Posterior vena cava (tissue), 2 donors: Measurements from ENCODE around the gene DNAJC5G. TPM values are rescaled to one million over a fixed set of nuclear protein-coding genes. Genes with fewer than 3 reads are reported as not detected.

Source experiments
- DNase-seq: peaks from one replicate; pipeline ENCODE4 v3.0.0-alpha.2; 2020; ENCODE audit warnings: low spot score
- intact Hi-C, 2 donors: fragments of 100-400 bp; cut with DNase I; formaldehyde crosslinking; loops; one replicate each; pipeline versions ENCODE4 v1.14.1 to v1.14.2; 2022 to 2023
- total RNA-seq, 2 donors: library from RNA; stranded (reverse); fragmentation: NEBNext Ultra II Directional; extraction: Animal tissue kit (Norgen Biotek cat#: 25700); gene quantifications; one replicate each; pipeline ENCODE4 v1.2.1, GENCODE V29; 2021
- donor health status: DM: yes; HTN: yes; CAD: no.
- donor health status: DM: yes; HTN: yes; CAD: no.

DNAJC5G gene
- total RNA-seq, 2 donors from 2014 or later = 0.19 to 1.0 TPM

DNA sequence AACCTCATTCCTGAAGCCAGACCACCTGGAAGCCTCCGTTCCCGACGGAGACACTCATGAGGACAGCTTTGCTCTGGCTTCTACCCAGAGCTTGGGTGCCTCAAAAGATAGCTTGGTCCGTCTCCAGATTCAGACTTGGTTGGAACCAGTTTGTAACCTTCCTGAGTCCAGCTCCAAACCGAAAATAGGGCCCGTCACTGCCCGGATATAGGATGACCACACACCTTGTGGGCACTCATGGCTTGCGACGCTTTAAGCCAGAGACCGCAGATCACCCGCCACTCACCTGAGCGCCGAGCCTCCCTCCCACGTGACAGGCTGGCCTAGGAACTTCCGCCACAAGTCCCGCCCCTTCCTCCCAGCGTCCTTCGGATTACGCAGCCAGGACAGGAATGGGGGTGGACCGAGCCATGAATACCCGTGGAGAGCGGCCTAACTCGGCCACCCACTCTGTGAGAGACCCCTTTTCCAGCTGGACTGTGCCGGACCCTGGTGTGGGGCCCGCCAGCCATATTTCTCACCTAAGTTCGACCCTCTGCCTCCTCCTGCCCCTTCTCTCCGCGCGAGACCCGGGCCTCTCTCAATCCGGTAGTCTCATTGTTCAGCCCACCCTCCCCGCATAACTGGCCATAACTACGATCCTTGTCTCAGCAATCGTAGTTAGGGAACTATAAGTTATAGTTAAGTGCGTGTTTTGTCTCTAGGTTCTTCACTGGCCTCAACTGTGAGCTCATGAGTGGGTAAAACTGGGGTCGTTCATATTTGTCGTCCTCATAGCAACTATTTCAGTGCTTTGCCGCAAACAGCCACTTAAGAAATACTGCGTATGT is 47.7 kb downstream of the DNAJC5G start, which contains the start of gene MPV17:
Gene MPV17 (minus strand): TSS at position 332 of the 830 bp plus-strand sequence. CDS start 580 bp downstream, outside the sequence.
- intact Hi-C loops = no loop called here
- DNase-seq = peak; percentile 97

GRCh38 chr2:27323596-27324285 is 48.5 kb downstream of the DNAJC5G start:
- intact Hi-C loops = no loop called here
- no peak for DNase-seq

DNA sequence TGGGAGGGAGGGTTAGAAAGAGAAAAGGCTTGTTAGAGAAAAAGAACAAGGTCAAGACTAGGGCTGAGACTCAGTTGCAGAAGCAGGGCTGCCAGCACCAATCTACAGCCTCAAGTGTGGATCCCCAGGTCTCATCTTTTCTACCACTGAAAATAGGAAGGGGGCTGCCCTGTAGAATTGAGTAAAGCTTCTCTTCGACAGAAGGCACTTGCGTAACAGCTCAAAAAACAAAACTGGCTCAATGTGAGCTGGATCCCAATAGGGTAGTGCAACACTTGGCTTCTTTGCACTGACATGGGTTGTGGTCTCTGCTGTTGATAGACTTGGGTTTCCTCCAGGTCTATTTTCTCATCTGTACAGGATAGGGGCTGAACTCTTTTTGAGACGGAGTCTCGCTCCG is 49.5 kb downstream of the DNAJC5G start:
- intact Hi-C loops = no loop called here
- DNase-seq = no peak

Other genes starting within 250 kb of the DNAJC5G start
- gene TMEM214, start 242.5 kb upstream of the DNAJC5G start, total RNA-seq = 10 to 100 TPM; 68.0 to 69.8 TPM
- 10 to 100 TPM; 20.0 to 22.9 TPM for gene AGBL5, start 223.8 kb upstream of the DNAJC5G start, total RNA-seq
- 100 to 1,000 TPM; 222 to 314 TPM for gene OST4, start 203.8 kb upstream of the DNAJC5G start, total RNA-seq
- gene EMILIN1, start 196.8 kb upstream of the DNAJC5G start, total RNA-seq = 100 to 1,000 TPM; 178 to 323 TPM
- gene KHK, start 188.7 kb upstream of the DNAJC5G start, total RNA-seq = 1 to 10 TPM; 5.7 to 7.8 TPM
- 10 to 100 TPM; 25.8 to 27.8 TPM for gene CGREF1, start 156.3 kb upstream of the DNAJC5G start, total RNA-seq
- under 1 TPM; 0.37 to 0.48 TPM for gene ABHD1, start 151.6 kb upstream of the DNAJC5G start, total RNA-seq
- 10 to 100 TPM; 90.7 to 92.3 TPM for gene PREB, start 140.8 kb upstream of the DNAJC5G start, total RNA-seq
- gene PRR30, start 136.0 kb upstream of the DNAJC5G start, total RNA-seq = not detected
- 10 to 100 TPM in 1 of 2 donors, 1 to 10 TPM in 1; 5.0 to 10.7 TPM for gene TCF23, start 126.4 kb upstream of the DNAJC5G start, total RNA-seq
- gene ATRAID, start 63.4 kb upstream of the DNAJC5G start, total RNA-seq = 100 to 1,000 TPM in 1 of 2 donors, 10 to 100 TPM in 1; 76.1 to 116 TPM
- gene SLC5A6, start 63.2 kb upstream of the DNAJC5G start, total RNA-seq = 10 to 100 TPM; 15.3 to 16.8 TPM
- gene CAD, start 58.1 kb upstream of the DNAJC5G start, total RNA-seq = 10 to 100 TPM; 20.1 to 27.4 TPM
- gene SLC30A3, start 12.4 kb upstream of the DNAJC5G start, total RNA-seq = 1 to 10 TPM in 1 of 2 donors, under 1 TPM in 1; 0.24 to 1.4 TPM
- gene TRIM54, start 7.0 kb downstream of the DNAJC5G start, total RNA-seq = under 1 TPM; 0.32 to 0.52 TPM
- 1 to 10 TPM in 1 of 2 donors, under 1 TPM in 1; 0.95 to 1.2 TPM for gene UCN, start 33.0 kb downstream of the DNAJC5G start, total RNA-seq
- gene MPV17, start 47.7 kb downstream of the DNAJC5G start, total RNA-seq = 10 to 100 TPM; 59.3 to 69.0 TPM
- gene GTF3C2, start 81.3 kb downstream of the DNAJC5G start, total RNA-seq = 10 to 100 TPM; 36.9 to 41.3 TPM
- gene EIF2B4, start 94.9 kb downstream of the DNAJC5G start, total RNA-seq = 10 to 100 TPM; 30.1 to 36.2 TPM
- 10 to 100 TPM; 76.4 to 85.3 TPM for gene SNX17, start 95.2 kb downstream of the DNAJC5G start, total RNA-seq
- 10 to 100 TPM; 15.6 to 15.7 TPM for gene ZNF513, start 105.3 kb downstream of the DNAJC5G start, total RNA-seq
- 10 to 100 TPM; 38.8 to 41.6 TPM for gene PPM1G, start 134.2 kb downstream of the DNAJC5G start, total RNA-seq
- 10 to 100 TPM; 72.9 to 88.1 TPM for gene NRBP1, start 153.2 kb downstream of the DNAJC5G start, total RNA-seq
- gene KRTCAP3, start 166.9 kb downstream of the DNAJC5G start, total RNA-seq = 1 to 10 TPM in 1 of 2 donors, under 1 TPM in 1; 0.46 to 1.4 TPM
- gene IFT172, start 214.3 kb downstream of the DNAJC5G start, total RNA-seq = 10 to 100 TPM; 15.8 to 23.4 TPM
- 10 to 100 TPM; 11.7 to 22.1 TPM for gene FNDC4, start 219.8 kb downstream of the DNAJC5G start, total RNA-seq
- gene GCKR, start 221.4 kb downstream of the DNAJC5G start, total RNA-seq = 1 to 10 TPM in 1 of 2 donors, under 1 TPM in 1; 0.65 to 2.9 TPM